GM19035 (cell line): ENCODE results near the gene FARSA.
"Not testable (repeated sequence)": the region's sequence is repeated elsewhere in the genome, so short reads cannot be mapped to it uniquely, and the experiment has no call there.

Experiments
- ATAC-seq: cut with Tn5 transposase; IDR thresholded peaks from one replicate; pipeline ENCODE4 v1.9.1; 2021; ENCODE audit not compliant: unreplicated experiment

Gene FARSA

DNA sequence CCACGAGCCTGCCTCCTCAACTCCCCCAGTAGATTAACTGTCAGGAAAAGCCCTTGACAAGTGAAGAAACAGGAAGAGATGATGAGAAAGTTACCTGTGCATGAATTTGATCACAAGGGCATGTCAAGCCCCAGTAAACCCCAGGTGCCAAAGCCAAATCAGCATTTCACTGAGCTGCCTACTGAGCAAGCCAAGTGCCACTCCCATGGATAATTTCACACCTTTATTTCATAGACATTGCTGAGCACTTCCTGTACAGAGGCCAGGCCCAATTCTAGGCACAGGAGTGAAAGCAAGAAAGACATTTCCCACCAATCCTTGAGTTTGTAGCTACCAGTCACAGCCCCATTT, 21.1 kb upstream of the FARSA start:
- ATAC-seq, result no peak

DNA sequence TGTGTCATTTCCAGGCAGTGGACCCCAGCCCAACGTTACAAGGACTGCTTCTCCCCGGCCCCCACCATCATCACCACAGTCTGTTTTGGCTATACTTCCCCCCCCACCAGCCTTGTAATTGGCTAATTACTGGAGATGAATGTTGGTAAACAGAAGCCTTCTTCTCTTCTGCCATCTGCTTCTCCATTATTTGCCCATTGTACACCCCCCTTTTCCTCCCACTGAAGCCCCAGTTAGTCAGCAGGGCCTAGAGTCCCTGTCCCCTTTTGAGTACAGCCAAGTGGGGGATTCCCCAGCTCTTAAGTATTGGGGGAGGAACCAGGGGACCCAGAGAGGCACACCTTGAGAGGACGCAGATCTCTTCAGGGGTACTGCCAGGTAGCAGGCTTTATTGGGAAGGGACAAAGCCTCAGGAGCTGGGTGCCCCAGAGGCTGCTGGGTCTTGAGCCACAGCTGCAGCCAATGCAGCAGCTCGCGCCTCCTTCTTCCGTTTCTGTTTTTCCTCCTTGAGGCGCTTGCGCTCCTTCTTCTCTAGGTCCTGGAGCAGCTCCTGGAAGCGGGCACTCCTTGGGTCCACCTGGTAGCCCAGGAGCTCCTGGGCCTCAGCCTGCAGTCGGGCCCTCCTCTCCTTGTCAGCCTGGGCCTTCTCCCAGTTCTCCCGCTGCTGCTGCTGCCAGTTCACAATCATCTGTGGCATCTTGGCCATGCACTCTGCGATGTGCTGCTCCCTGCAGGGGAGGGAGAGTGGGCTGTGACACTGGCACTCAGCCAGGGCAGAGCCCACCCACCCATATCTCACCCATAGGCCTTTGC, 20.5 kb upstream of the FARSA start:
- no peak for ATAC-seq

DNA sequence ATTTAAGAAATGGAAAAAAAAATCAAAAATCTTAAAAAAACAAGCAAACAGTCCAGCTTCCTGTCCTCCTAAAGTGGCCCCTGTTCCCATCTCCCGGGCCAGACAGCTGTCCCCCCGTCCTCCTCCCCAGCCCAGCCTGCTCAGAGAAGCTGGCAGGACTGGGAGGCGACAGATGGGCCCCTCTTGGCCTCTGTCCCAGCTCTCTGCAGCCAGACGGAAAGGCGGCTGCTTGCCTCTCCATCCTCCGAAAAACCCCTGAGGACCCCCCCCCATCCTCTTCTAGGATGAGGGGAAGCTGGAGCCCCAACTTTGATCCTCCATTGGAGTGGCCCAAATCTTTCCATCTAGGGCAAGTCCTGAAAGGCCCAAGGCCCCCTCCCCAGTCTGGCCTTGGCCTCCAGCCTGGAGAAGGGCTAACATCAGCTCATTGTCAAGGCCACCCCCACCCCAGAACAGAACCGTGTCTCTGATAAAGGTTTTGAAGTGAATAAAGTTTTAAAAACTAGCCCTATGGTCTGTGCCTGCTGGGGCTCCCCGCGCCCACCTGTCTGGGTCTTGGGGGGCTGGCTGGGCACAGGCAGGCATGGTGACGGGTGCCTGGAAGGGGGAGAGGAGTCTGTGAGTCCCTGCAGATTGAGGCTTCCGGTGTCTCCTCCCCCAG, 19.8 kb upstream of the FARSA start:
- no peak for ATAC-seq

DNA sequence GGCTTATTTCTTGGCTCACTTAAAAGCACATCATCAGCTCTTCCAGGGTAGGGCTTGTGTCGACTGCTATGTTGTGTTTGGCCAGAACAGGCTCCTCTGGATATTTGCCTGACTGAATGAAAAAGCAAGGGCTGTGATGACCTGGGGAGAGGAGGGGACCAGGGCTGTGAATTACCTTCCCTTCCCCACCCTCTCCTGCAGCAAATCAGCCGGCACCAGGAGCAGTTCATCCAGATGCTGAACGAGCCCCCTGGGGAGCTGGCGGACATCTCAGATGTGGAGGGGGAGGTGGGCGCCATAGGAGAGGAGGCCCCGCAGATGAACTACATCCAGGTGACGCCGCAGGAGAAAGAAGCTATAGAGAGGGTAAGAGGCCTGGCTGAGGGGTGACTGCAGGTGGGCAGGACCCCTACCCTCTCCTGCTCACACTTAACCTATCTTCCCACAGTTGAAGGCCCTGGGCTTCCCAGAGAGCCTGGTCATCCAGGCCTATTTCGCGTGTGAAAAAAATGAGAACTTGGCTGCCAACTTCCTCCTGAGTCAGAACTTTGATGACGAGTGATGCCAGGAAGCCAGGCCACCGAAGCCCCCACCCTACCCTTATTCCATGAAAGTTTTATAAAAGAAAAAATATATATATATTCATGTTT, 19.1 kb upstream of the FARSA start:
- ATAC-seq, result no peak

DNA sequence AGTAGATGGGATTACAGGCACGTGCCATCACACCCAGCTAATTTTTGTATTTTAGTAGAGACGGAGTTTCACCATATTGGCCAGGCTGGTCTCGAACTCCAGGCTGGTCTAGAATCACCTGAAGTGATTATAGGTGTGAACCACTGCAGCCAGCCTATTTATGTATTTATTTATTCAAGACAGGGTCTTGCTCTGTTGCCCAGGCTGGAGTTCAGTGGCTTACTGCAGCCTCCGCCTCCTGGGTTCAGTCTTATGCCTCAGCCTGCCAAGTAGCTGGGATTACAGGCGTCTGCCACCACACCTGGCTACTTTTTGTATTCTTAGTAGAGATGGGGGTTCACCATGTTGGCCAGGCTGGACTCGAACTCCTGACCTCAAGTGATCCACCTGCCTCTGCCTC, 18.5 kb upstream of the FARSA start:
- ATAC-seq, result not testable (repeated sequence)

DNA sequence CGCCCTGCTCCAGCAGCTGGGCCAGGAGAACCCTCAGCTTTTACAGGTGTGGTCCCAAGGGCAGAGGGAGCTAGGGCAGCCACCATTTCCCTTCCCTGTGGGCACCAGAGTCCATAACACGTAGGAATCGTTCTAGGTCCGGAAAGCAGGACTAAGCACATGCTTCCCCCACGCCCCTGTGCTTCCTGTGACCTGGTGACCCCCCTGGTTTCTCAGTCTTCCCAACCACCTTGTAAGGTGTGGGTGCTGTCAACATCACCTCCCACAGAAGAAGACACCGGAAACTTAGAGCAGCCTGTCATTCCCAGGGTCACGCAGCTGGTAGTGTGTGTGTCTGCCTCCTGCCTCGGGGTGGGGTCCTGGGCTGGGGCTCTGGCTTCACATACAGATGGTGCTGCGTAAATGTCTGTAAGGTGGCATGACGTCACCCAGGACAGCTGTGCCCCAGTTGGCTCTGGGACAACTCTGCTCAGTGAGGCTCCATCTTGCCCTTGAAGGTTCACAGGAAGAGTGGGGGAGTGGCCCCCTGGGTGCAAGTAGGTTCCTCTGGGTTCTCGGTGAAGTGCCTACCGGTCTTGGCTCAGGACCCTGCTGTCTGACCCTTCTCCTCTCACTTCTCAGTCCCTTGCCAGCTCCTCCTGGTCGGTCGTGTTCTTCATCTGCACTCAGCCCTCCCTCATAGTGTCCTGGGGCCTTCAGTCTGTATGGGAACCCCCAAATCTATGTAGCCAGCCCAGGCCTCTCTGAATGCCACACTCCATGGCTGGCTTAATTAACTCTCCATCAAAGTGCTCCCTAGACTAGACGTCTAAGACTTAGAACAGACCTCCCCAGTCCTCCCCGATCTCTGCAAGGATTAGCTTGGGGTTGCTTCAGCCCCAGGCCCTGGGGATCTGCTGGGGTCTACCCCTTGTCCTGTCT, 16.1 kb upstream of the FARSA start:
- ATAC-seq, result no peak

DNA sequence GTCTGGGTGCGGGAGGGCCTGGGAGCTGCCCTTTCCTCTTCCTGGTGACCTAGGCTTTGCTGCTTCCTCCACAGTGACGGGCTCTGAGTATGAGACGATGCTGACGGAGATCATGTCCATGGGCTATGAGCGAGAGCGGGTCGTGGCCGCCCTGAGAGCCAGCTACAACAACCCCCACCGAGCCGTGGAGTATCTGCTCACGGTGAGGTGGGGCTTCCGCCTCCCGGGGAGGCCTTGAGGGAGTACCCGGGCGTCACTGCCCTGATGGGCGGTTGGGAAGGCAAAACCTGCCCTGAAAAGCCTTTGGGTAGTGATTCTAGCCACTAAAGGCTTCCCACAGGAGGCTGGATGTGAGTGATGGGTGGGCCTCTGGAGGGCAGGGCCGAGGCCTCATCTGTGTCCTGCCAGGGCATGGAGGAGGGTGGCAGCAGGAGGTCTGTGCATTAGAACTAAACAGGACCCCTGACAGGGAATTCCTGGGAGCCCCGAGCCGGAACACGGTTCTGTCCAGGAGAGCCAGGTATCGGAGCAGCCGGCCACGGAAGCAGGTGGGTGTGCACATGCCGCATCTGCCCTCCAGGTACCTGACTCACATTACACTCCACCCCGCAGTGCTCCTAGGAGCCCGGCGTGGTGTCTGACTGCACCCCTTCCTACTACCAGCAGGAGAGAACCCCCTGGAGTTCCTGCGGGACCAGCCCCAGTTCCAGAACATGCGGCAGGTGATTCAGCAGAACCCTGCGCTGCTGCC, 15.3 kb upstream of the FARSA start:
- ATAC-seq, result no peak

DNA sequence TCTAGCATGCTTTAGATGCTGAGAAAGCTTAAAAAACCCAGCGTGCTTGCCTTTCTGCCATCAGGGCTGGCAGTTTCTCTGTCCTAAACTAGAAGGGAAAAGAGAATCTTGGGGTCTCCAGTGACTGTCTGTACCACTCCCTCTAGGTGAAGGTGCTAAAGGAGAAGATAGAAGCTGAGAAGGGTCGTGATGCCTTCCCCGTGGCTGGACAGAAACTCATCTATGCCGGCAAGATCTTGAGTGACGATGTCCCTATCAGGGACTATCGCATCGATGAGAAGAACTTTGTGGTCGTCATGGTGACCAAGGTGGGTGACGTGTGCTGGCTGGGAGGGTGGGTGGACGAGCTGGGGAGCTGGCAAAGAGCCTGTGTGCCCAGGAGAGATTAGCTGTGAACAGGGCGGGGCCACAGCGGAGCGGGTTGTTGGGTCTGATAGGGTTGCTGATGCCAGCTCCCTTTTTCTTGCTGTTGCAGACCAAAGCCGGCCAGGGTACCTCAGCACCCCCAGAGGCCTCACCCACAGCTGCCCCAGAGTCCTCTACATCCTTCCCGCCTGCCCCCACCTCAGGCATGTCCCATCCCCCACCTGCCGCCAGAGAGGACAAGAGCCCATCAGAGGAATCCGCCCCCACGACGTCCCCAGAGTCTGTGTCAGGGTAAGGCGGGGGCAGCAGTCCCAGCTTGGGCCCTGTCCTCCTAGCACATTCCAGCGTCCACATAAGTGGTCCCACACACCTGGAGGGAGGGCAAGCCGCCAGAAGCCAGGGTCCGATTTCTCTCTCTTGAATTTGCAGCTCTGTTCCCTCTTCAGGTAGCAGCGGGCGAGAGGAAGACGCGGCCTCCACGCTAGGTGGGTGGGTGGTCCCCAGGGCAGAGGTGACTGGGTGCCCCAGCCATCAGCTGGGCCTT, 14.4 kb upstream of the FARSA start:
- no peak for ATAC-seq

DNA sequence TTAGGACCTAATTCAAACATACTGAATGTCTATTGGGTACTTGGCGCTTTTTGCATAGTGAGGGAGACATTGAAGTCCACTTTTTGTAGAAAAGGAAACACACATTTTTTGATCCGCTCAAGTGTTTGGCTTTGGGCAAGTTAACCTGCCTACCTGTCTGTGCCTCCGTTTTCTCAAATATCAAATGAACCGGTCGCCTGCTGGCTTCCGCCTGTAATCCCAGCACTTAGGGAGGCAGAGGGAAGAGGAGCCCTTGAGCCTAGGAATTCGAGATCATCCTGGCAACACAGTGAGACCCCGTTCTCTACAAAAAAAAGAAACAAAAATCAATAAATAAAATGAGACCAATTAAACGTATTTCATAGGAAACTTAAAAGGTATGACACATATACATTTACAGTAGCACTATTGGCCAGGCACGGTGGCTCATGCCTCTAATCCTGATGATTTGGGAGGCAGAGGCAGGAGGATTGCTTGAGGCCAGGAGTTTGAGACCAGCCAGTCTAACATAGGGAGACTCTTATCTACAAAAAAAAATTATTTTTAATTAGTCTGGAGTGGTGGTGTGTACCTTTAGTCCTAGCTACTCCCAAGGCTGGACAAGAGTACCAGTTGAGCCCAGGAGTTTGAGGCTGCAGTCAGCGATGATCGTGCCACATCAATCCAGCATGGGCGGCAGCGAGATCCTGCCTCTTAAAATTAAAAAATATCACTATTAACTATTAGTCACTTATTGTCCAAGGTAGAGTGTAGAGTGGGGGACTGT, 13.4 kb upstream of the FARSA start:
- no peak for ATAC-seq

DNA sequence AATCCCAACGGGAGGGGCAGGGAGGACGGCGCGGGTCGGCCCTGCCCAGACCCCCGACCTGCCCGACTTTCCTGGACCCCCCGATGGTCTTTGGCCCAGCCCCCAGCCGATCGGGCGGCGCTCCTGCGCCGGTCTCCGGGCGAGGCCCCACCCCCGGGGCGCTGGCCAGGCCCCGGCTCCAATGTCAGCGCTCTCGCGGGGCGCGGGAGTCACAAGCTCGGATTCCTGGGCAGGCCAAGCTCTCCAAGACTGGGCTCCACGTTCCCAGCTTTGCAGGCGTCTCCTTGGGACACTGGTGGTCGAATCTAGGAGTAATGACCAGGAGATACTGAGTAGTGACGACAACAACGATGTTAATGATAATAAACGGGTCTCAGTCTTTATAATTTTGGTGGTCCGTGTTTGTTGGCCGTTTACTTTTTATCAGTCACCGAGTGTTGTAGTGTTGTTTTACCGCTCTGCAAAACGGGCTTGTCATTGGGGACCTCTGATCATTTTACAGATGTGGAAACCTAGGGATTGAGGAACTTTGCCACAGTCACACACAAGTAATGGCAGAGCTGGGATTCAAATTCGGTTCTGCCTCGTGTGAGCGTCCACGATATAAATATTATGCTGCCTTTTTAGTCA, 12.7 kb upstream of the FARSA start:
- peak; percentile 40 for ATAC-seq

DNA sequence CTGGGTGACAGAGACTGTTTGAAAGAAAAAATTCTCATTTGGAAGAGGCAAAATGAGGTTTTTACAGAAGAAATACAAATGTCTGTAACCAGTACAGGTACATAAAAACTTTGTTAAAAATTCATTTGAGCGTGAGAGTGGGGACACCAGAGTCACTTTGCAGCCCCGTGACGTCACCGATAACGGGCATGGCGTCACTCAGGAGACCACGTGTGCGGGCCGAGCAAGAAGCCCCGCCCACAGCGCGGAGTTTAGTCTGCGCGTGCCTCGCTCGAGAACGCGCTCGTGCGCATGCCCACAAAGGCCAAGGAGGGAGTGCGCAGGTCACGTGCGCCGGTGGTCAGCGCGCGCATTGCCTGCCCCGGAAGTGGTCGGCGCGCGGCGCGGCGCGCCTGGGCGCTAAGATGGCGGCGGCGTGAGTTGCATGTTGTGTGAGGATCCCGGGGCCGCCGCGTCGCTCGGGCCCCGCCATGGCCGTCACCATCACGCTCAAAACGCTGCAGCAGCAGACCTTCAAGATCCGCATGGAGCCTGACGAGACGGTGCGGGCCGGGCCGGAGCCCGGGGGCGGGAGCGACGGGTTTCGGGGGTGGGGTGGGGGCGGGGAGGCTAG, 12.1 kb upstream of the FARSA start, which contains the start of gene RAD23A:
Gene RAD23A (plus strand): TSS at position 384 of the 613 bp plus-strand sequence. CDS start 87 bp downstream, at position 471.
- peak; percentile 78 for ATAC-seq

DNA sequence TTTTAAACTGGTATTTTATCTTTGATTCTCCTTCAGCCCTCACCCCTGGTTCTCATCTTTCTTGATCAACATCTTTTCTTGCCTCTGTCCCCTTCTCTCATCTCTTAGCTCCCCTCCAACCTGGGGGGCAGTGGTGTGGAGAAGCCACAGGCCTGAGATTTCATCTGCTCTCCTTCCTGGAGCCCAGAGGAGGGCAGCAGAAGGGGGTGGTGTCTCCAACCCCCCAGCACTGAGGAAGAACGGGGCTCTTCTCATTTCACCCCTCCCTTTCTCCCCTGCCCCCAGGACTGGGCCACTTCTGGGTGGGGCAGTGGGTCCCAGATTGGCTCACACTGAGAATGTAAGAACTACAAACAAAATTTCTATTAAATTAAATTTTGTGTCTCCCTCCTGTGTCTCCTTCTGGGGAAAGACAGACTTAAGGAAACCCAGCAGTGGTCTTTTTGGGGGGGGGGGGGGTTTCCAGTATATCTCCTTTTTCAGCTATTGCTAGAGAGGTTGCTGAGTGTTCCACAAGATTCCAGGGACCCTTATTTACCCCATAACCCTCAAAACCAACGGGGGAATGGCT, 10.7 kb upstream of the FARSA start:
- no peak for ATAC-seq

DNA sequence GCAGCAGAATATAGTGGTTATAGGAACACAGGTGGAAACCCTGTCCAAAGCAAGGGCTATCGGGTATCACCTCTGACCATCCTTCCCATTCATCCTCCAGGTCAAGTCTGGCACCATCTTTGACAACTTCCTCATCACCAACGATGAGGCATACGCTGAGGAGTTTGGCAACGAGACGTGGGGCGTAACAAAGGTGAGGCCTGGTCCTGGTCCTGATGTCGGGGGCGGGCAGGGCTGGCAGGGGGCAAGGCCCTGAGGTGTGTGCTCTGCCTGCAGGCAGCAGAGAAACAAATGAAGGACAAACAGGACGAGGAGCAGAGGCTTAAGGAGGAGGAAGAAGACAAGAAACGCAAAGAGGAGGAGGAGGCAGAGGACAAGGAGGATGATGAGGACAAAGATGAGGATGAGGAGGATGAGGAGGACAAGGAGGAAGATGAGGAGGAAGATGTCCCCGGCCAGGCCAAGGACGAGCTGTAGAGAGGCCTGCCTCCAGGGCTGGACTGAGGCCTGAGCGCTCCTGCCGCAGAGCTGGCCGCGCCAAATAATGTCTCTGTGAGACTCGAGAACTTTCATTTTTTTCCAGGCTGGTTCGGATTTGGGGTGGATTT, 10.0 kb upstream of the FARSA start:
- no peak for ATAC-seq

DNA sequence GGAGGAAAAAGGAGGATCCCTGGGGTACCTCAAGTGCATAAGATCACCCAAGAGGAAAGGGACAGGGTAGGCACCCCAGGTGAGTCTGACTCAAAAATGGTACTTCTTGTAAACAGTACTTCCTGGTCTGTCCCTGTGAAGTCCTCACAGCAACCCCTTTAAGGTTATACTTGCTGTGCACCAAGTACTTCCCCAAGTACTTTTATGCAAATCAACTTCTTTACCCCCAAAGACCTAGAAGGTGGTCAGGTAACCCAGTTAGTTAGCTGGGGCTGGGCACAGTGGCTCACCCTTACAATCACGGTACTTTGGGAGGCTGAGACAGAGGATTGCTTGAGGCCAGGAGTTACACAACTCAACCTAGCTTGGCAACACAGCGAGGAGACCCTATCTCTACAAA, 7.4 kb upstream of the FARSA start:
- no peak for ATAC-seq

DNA sequence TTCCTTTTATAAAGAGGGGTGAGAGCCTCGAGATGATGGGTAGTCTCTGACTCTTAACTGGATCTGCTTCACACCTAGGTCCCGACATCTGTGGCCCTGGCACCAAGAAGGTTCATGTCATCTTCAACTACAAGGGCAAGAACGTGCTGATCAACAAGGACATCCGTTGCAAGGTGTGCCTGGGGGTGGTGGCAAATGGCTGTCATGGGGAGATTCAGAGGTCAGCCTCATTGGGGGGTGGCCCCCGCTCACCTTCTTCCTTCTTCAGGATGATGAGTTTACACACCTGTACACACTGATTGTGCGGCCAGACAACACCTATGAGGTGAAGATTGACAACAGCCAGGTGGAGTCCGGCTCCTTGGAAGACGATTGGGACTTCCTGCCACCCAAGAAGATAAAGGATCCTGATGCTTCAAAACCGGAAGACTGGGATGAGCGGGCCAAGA, 6.5 kb upstream of the FARSA start:
- ATAC-seq, result no peak

DNA sequence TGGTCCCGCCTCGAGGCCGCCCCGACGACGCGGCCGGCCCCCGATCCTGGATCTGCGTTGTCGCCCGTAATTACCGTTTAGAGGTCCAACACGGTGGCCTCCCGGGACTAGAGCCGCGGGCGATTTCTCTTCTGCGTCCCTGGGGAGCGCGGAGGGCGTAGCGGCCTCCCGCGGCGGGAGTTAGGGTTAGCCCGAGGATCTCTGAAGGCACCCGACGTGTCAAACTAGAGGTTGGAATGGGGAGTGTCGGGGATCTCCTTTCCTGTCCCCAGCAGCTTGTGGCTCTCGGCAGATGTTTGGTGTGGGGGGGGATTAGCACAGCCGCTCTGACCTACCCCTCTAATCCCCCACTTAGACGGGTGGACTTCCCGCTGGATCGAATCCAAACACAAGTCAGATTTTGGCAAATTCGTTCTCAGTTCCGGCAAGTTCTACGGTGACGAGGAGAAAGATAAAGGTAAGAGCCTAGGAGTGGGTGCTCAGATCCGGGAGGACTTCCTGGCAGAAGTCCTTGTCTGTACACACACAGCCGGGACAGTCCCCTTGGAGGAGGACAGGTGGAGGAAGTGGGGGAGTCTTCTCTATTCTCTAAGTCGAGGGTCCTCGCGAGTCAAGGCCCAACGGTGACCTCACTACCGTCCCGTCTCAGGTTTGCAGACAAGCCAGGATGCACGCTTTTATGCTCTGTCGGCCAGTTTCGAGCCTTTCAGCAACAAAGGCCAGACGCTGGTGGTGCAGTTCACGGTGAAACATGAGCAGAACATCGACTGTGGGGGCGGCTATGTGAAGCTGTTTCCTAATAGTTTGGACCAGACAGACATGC, 5.5 kb upstream of the FARSA start:
- no peak for ATAC-seq
